NCI-H1694 treated with DMSO at 0.1 percent for 48 hours (cell line): Measurements from ENCODE around the gene MAD1L1.

Experiments used
- DNase-seq: peaks from one replicate; lab custom pipeline; 2025; lab: John Stamatoyannopoulos, UW

MAD1L1 gene

DNA sequence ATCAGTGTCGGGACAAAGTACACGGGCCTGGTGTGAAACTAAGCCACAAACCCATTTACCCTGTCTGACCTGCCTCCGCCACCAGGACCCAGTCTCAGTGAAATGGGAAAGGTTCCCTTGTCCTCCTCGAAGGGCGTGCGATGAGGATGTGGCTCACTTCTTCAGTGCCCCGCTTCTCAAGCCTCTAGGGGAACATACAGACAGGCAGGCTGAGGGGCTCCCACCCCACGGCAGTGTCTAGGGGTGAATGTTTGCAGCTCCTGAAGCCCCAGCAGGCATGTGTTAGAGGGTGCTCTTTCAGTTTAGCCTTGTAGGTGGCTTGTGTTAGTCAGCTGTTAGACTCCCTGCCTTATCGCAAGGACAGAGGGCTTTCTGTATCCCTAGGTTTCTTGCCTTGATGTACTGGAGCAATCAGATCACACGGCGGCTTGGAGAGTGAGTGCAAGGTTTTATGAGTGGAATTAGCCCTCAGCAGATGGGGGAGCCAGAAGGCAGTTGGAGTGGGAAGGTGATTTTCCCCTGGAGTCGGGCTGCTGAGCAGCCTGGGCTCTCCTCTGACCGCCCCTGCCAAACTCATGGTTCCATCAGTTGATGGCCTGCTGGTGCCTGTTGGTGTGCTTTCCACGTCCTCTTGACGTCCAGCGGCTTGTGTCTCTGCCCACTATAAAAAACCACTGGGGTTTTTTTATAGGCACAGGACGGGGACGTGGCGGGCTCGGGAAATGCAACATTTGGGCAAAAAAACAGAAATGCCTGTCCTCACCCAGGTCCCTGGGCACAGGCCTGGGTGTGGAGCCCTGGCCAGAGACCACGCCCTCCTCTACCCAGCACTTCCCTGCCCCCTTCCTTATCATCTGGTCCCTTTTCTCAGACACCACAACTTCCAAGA lies 10.0 kb upstream of the MAD1L1 start:
- DNase-seq, result peak; percentile 6

- peak; percentile 17 for DNase-seq
Observed at GRCh38 chr7:2241580-2242540, 9.1 kb upstream of the MAD1L1 start, which contains the start of the genes MRM2 and NUDT1. TSS of gene MRM2 (minus strand) at chr7:2242205. CDS start at chr7:2242169, 36 bp downstream. TSS of gene NUDT1 (plus strand) at chr7:2242226. CDS start at chr7:2244575, 2,349 bp downstream.

GRCh38 chr7:2239242-2239641 lies 6.5 kb upstream of the MAD1L1 start:
- no peak for DNase-seq

DNA sequence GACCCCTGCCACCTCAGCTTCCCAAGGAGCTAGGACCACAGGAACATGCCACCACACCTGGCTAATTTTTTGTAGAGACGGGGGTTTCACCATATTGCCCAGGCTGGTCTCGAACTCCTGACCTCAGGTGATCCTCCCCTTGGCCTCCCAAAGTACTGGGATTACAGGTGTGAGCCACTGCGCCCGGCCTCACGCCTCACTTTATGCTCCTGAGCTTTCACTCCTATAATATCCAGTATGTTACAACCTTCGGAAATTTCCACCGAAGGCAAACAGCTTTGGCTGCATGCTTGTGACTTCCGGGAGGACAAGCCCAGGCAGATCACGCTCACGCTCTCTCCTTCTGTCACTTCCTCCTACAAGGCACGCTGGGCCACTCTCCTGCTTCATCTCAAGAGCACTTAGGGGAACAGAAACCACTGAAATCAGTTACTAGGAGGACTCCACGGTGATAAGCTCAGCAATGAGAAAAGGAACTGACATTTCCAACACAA lies 4.4 kb upstream of the MAD1L1 start:
- DNase-seq, result peak; percentile 47

- no peak for DNase-seq
Observed at GRCh38 chr7:2233926-2234325, 1.2 kb upstream of the MAD1L1 start.

DNA sequence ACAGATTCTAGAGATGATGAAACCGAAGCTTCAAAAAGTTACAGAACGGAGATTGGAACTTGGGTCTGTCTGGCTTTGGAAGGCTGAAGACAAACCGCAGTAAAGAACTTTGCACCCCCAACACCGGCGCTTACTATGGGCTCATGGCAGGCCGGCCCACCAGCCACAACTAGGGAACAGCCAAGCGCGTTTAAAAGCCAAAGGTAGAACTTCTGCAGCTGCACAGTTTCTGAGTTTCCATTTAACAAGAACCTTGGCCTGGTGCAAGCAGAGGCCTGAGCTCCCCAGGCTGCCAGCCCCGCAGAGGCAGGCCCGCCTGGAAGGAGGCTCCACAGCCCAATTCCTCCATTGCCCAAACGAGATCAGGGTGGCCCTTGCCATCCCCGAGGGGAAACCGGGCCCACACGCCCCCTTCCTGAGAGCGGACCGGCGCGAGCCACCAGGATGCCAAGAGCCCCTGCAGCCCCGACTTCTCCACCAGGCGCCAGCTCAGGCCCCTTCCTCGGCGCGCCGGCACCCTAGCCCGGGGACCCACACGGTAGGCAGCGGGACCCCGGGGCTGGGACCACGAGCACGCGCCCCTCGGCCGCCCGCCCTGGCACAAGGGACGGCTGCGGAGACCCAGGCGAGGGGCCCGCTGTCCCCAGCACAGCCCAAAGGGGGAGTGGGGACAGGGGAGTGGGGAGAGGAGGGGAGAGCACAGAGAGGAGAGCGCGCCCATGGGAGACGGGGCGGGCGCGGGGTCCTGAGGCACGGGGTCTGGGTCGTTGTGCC lies 566 bp downstream of the MAD1L1 start:
- no peak for DNase-seq

GRCh38 chr7:2230882-2231281 lies 1.9 kb downstream of the MAD1L1 start:
- DNase-seq, result no peak

GRCh38 chr7:2230226-2230625 lies 2.5 kb downstream of the MAD1L1 start:
- DNase-seq, result no peak

DNA sequence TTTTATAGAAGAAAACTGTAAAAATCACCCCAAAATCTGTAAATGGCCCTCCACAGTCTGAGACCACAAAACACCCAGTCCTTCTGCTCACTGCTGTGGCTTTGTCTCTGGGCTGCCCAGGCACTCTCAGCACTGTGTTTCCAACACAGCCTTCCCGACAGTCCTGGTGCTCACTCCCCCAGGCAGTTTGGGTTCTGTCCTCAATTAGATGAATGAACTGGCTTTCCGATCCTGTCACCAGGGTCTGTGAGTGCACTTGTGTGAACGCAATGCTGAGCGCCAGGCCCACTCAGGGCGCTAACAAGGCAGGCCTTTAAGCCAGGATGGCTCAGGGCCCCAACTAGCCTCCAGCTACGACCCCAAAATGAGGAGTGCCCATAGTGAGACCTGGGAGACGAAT lies 3.3 kb downstream of the MAD1L1 start:
- DNase-seq, result no peak

- no peak for DNase-seq
Observed at GRCh38 chr7:2228921-2229320, 3.8 kb downstream of the MAD1L1 start.

- DNase-seq, result no peak
Observed at GRCh38 chr7:2227699-2228098, 5.0 kb downstream of the MAD1L1 start.

DNA sequence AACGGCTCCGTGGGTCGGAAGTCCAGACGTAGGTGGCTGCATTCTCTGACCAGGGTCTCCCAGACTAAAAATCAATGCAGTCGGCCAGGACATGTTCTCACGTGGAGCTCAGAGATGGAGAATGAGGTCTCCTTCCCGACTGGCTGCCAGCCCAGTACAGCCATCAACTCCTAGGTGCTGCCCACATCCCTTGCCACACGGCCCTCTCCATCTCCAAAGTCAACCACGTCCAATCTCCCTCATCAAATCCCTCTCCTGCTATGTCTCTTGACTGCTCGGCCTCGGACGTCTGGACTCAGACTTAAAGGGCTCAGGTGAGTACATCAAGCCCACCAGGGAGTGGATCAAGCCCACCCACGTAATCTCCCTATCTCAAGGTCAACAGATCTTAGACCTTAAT lies 6.9 kb downstream of the MAD1L1 start:
- no peak for DNase-seq

GRCh38 chr7:2225336-2225735 lies 7.4 kb downstream of the MAD1L1 start:
- no peak for DNase-seq

GRCh38 chr7:2224934-2225333 lies 7.8 kb downstream of the MAD1L1 start:
- no peak for DNase-seq

DNA sequence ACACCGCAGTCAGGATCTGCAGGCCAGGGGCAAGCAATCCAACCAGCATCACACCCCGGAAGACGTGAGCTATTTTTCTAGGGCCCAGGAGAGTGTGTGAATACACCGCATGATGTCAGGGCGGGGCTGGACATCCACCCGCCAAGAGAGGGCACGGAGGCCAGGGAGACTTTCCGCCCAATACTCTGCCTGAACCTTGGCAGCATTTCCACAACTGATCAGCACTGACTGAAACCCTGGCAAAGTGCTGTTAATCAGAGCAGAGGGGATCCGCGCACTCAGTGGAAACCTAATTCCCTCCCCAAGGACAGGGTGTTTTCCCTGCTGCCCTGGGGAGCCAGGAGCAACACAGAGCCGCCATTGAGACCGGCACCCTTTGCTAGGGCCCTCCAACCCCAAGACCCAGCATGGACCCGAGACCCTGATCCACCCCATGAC lies 8.2 kb downstream of the MAD1L1 start:
- DNase-seq, result no peak

- no peak for DNase-seq
Observed at GRCh38 chr7:2223321-2223720, 9.4 kb downstream of the MAD1L1 start.

GRCh38 chr7:2222516-2222915 lies 10.2 kb downstream of the MAD1L1 start:
- no peak for DNase-seq

- no peak for DNase-seq
Observed at GRCh38 chr7:2220954-2221353, 11.8 kb downstream of the MAD1L1 start.

DNA sequence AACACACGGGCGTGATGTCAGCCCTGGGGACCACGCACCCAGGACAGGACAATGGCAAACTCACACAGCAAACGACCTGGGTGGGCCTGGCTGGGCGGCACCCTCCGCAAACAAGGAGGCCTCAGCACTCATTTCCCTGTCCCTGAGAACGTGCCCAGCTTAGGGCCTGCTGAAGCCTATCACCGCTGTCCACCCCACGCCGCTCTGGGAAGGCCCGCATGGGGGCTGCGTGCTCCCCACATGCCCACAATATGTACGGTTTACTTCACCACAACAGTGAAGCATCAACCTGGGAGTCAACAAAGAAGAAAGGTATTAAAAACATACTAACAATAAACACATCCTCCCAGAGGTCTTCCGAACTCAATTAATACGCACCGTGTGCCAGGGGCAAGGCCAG lies 12.2 kb downstream of the MAD1L1 start:
- no peak for DNase-seq

DNA sequence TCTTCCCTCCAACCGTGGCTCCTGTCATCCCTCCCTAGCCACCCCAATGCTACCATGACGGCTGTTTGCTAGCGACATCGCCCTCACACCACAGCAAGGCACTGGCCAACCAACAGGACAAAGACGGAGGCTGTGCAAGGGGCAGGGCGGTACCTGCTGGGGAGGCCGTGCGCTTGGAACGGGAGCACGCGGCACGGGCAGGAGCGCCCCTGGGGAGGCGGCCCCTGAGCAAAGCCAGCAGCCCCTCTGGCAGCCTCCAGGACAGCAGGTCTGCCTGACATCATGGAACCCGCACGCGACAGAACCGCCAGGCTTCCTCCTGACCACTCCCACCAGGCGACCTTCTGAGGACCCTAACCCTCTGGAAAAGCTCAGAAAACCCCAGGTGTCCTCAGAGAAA lies 12.7 kb downstream of the MAD1L1 start:
- no peak for DNase-seq

DNA sequence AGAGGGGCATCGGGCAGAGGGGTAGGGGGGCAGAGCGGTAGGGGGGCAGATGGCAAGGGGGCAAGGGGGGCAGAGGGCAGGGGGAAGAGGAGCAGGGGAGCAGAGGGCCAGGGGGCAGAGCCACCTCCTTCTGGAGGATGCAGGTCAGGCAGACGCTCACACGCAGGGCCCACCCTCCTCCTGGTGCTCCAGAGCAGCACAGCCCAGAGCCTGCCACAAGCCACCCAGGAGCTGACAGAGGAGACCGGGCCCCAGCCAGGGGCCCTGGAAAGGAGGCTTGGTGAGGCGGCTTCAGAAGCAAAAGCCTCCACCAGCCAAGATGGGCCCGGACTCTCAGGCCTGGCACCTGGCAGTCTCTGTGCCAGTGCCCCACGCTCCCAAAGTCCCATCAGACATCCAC lies 13.1 kb downstream of the MAD1L1 start:
- DNase-seq, result no peak

DNA sequence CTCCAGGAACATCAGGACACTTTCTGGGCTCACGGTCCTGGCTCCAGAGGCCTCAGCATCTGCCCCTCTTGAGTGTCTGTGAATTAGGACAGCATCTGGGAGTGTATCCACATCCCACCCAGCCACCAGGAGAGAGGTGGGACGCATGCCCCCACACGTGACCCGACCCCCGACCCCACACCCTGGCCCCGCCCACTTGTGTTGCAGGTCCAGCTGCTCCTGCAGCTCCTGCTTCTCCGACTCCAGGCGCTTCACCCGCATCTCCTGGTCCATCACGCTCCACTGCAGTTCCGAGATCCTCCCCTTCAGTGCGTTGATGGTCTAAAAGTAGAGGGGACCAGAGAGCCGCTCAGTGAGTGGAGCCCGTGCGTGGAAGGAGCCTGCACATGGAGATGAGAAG lies 13.6 kb downstream of the MAD1L1 start:
- no peak for DNase-seq
